Measurements from ENCODE around the gene SP110.

- TF ChIP-seq POLR2A (IDR thresholded peaks at IDR 0.05; ENCODE audit: extremely low read depth, insufficient read length) (no peak), CTCF (IDR thresholded peaks at IDR 0.05; ENCODE audit: low read depth, low read length) (no peak)
Measured at GRCh38 chr2:230230496-230231200, 10.9 kb upstream of the SP110 start.
